Activated CD4-positive, alpha-beta memory T cell treated with anti-CD3 and anti-CD28 coated beads for 36 hours (primary cell): ENCODE data around the gene SH3BP2. TPM values are rescaled to one million over a fixed set of nuclear protein-coding genes. Genes with fewer than 3 reads are reported as not detected.
"Not testable (repeated sequence)": the region's sequence is repeated elsewhere in the genome, so short reads cannot be mapped to it uniquely, and the experiment has no call there.

Source experiments
- CTCF ChIA-PET: fragments of 350-600 bp; sonication (Branson Sonifier 250); formaldehyde crosslinking; loops from one replicate; lab custom pipeline; 2021; ENCODE audit warnings: antibody characterized with exemption, inconsistent platforms; lab: Charles Lee
- POLR2A ChIA-PET: fragments of 350-600 bp; sonication (Branson Sonifier 250); formaldehyde crosslinking; loops from one replicate; lab custom pipeline; 2021; ENCODE audit warnings: antibody characterized with exemption; lab: Charles Lee
- DNase-seq: peaks from one replicate; pipeline ENCODE4 v3.0.0-alpha.2; 2020
- H3K27ac Mint-ChIP-seq: one replicate; pipeline ENCODE4 v1.8.0; 2021; ENCODE audit warnings: mixed read lengths
- H3K27me3 Mint-ChIP-seq: one replicate; pipeline ENCODE4 v1.8.0; 2021; ENCODE audit warnings: mixed read lengths
- H3K36me3 Mint-ChIP-seq: one replicate; pipeline ENCODE4 v1.8.0; 2021; ENCODE audit warnings: mixed read lengths
- H3K4me1 Mint-ChIP-seq: one replicate; pipeline ENCODE4 v1.8.0; 2021; ENCODE audit warnings: low read depth, mixed read lengths
- H3K4me3 Mint-ChIP-seq: one replicate; pipeline ENCODE4 v1.8.0; 2021; ENCODE audit warnings: mild to moderate bottlenecking, mixed read lengths
- H3K9me3 Mint-ChIP-seq: one replicate; pipeline ENCODE4 v1.8.0; 2021; ENCODE audit warnings: mixed read lengths
- intact Hi-C: fragments of 100-400 bp; cut with micrococcal nuclease; formaldehyde crosslinking; loops from one replicate; pipeline ENCODE4 v1.15.1; 2023
- total RNA-seq, 2 experiments: library from RNA; stranded (reverse); gene quantifications; one replicate each; pipeline ENCODE4 v1.2.3, GENCODE V29; 2021

Gene SH3BP2
- total RNA-seq, 2 experiments from 2014 or later = 55.9 to 62.8 TPM

- Mint-ChIP-seq H3K4me1 (peaks cover 26% of the 10 kb centered on the region), H3K4me3 (no peak overlapping the region), H3K27me3 (no peaks in the 10 kb centered on the region), H3K9me3 (peaks cover 6% of the 10 kb centered on the region), H3K36me3 (no peaks in the 10 kb centered on the region), H3K27ac (no peak overlapping the region)
- intact Hi-C loops = loop anchor here (2.0 to 10.0 kb wide), 3 partner anchors 47 to 279 kb away; no protein-coding TSS in a partner anchor
- CTCF ChIA-PET = interaction anchor here (1.6 kb wide), 1 partner anchor 188 kb away, joined by 5 read pairs; no protein-coding TSS in a partner anchor
- POLR2A ChIA-PET = no interaction called here
- DNase-seq = no peak
Observed at GRCh38 chr4:2765832-2766526, 26.9 kb upstream of the SH3BP2 start.

GRCh38 chr4:2767046-2767704, 25.7 kb upstream of the SH3BP2 start:
- no peak for DNase-seq
- intact Hi-C loops = loop anchor here (10.0 kb wide), 1 partner anchor 278 kb away; no protein-coding TSS in a partner anchor
- ChIA-PET CTCF (interaction anchor here (1.6 kb wide), 1 partner anchor 187 kb away, joined by 5 read pairs; no protein-coding TSS in a partner anchor), POLR2A (no interaction called here)
- Mint-ChIP-seq H3K4me1 (peaks cover 32% of the 10 kb centered on the region), H3K36me3 (no peaks in the 10 kb centered on the region), H3K4me3 (no peak overlapping the region), H3K27ac (no peak overlapping the region), H3K27me3 (no peaks in the 10 kb centered on the region), H3K9me3 (peaks cover 7% of the 10 kb centered on the region)

GRCh38 chr4:2767705-2768074, 25.2 kb upstream of the SH3BP2 start:
- ChIA-PET POLR2A (no interaction called here), CTCF (interaction anchor here (1.6 kb wide), 1 partner anchor 187 kb away, joined by 5 read pairs; no protein-coding TSS in a partner anchor)
- intact Hi-C loops = loop anchor here (10.0 kb wide), 1 partner anchor 277 kb away; no protein-coding TSS in a partner anchor
- Mint-ChIP-seq H3K9me3 (peaks cover 7% of the 10 kb centered on the region), H3K27ac (no peak overlapping the region), H3K4me3 (no peak overlapping the region), H3K36me3 (no peaks in the 10 kb centered on the region), H3K27me3 (no peaks in the 10 kb centered on the region), H3K4me1 (peaks cover 32% of the 10 kb centered on the region)
- no peak for DNase-seq

- Mint-ChIP-seq H3K4me1 (peaks cover 32% of the 10 kb centered on the region), H3K4me3 (no peak overlapping the region), H3K27ac (no peak overlapping the region), H3K27me3 (no peaks in the 10 kb centered on the region), H3K36me3 (no peaks in the 10 kb centered on the region), H3K9me3 (peaks cover 7% of the 10 kb centered on the region)
- intact Hi-C loops = loop anchor here (10.0 kb wide), 1 partner anchor 277 kb away; no protein-coding TSS in a partner anchor
- ChIA-PET CTCF (no interaction called here), POLR2A (no interaction called here)
- DNase-seq = no peak
Observed at GRCh38 chr4:2768124-2768523, 24.8 kb upstream of the SH3BP2 start.

GRCh38 chr4:2768921-2769336, 24.0 kb upstream of the SH3BP2 start:
- intact Hi-C loops = loop anchor here (10.0 kb wide), 1 partner anchor 276 kb away; no protein-coding TSS in a partner anchor
- H3K36me3 Mint-ChIP-seq = no peaks in the 10 kb centered on the region
- no peak overlapping the region for H3K27ac Mint-ChIP-seq
- H3K9me3 Mint-ChIP-seq = peaks cover 7% of the 10 kb centered on the region
- H3K27me3 Mint-ChIP-seq = no peaks in the 10 kb centered on the region
- H3K4me3 Mint-ChIP-seq = no peak overlapping the region
- CTCF ChIA-PET = no interaction called here
- peaks cover 32% of the 10 kb centered on the region for H3K4me1 Mint-ChIP-seq
- POLR2A ChIA-PET = no interaction called here
- DNase-seq = no peak

GRCh38 chr4:2771264-2771663, 21.6 kb upstream of the SH3BP2 start:
- peaks cover 29% of the 10 kb centered on the region for H3K4me1 Mint-ChIP-seq
- H3K27me3 Mint-ChIP-seq = no peaks in the 10 kb centered on the region
- ChIA-PET POLR2A (interaction anchor here (2.2 kb wide), 1 partner anchor 25 kb away, joined by 4 read pairs; no protein-coding TSS in a partner anchor), CTCF (interaction anchor here (1.0 to 1.3 kb wide), 3 partner anchors 16 to 207 kb away, joined by 3 to 4 read pairs (median 3); no protein-coding TSS in a partner anchor)
- H3K4me3 Mint-ChIP-seq = no peak overlapping the region
- H3K27ac Mint-ChIP-seq = peak overlapping the region; percentile 56
- no peaks in the 10 kb centered on the region for H3K36me3 Mint-ChIP-seq
- H3K9me3 Mint-ChIP-seq = peaks cover 7% of the 10 kb centered on the region
- no peak for DNase-seq
- intact Hi-C loops = loop anchor here (2.0 kb wide), 1 partner anchor 22 kb away; the partner anchor contains the start of gene SH3BP2

- peaks cover 34% of the 10 kb centered on the region for H3K9me3 Mint-ChIP-seq
Observed at GRCh38 chr4:2780643-2781042, 12.2 kb upstream of the SH3BP2 start.

GRCh38 chr4:2781911-2782310, 11.0 kb upstream of the SH3BP2 start:
- H3K36me3 Mint-ChIP-seq = peaks cover 6% of the 10 kb centered on the region
- POLR2A ChIA-PET = interaction anchor here (0.6 kb wide), 1 partner anchor 18 kb away, joined by 3 read pairs; no protein-coding TSS in a partner anchor

More at GRCh38 chr4:2780643-2781042, 12.2 kb upstream of the SH3BP2 start:
- H3K4me3 Mint-ChIP-seq, H3K36me3 Mint-ChIP-seq, intact Hi-C loops, H3K27me3 Mint-ChIP-seq, POLR2A ChIA-PET, H3K27ac Mint-ChIP-seq, DNase-seq: not testable (repeated sequence)
- CTCF ChIA-PET = interaction anchor here (0.8 kb wide), 1 partner anchor 17 kb away, joined by 3 read pairs; no protein-coding TSS in a partner anchor
- H3K4me1 Mint-ChIP-seq = peaks cover 25% of the 10 kb centered on the region

GRCh38 chr4:2783790-2784189, 9.1 kb upstream of the SH3BP2 start:
- no peaks in the 10 kb centered on the region for H3K27me3 Mint-ChIP-seq
- peaks cover 54% of the 10 kb centered on the region for H3K4me1 Mint-ChIP-seq
- peaks cover 34% of the 10 kb centered on the region for H3K9me3 Mint-ChIP-seq
- peaks cover 6% of the 10 kb centered on the region for H3K36me3 Mint-ChIP-seq
- ChIA-PET POLR2A (interaction anchor here (0.9 to 2.1 kb wide), 2 partner anchors 29 to 151 kb away, joined by 3 to 7 read pairs; no protein-coding TSS in a partner anchor), CTCF (no interaction called here)
- no peak for DNase-seq
- H3K27ac Mint-ChIP-seq = peak overlapping the region; percentile 2
- intact Hi-C loops = no loop called here
- H3K4me3 Mint-ChIP-seq = no peak overlapping the region

More at GRCh38 chr4:2781911-2782310, 11.0 kb upstream of the SH3BP2 start:
- H3K9me3 Mint-ChIP-seq = peaks cover 34% of the 10 kb centered on the region
- no peak overlapping the region for H3K4me3 Mint-ChIP-seq
- intact Hi-C loops = no loop called here
- CTCF ChIA-PET = interaction anchor here (0.7 kb wide), 1 partner anchor 18 kb away, joined by 3 read pairs; no protein-coding TSS in a partner anchor
- no peaks in the 10 kb centered on the region for H3K27me3 Mint-ChIP-seq
- no peak for DNase-seq
- peaks cover 37% of the 10 kb centered on the region for H3K4me1 Mint-ChIP-seq
- H3K27ac Mint-ChIP-seq = no peak overlapping the region

- Mint-ChIP-seq H3K4me1 (peaks cover 60% of the 10 kb centered on the region), H3K36me3 (peaks cover 6% of the 10 kb centered on the region), H3K9me3 (peaks cover 34% of the 10 kb centered on the region), H3K27me3 (no peaks in the 10 kb centered on the region), H3K4me3 (no peak overlapping the region), H3K27ac (peak overlapping the region; percentile 92)
- ChIA-PET CTCF (interaction anchor here (1.0 to 1.2 kb wide), 2 partner anchors 11 to 22 kb away, joined by 3 to 5 read pairs; no protein-coding TSS in a partner anchor), POLR2A (interaction anchor here (0.7 to 2.9 kb wide), 6 partner anchors 13 to 177 kb away, joined by 3 to 17 read pairs (median 3); no protein-coding TSS in a partner anchor)
- intact Hi-C loops = no loop called here
- DNase-seq = peak; percentile 70
Observed at GRCh38 chr4:2785613-2786012, 7.3 kb upstream of the SH3BP2 start.

- ChIA-PET POLR2A (interaction anchor here (0.7 to 2.9 kb wide), 6 partner anchors 12 to 176 kb away, joined by 3 to 17 read pairs (median 3); no protein-coding TSS in a partner anchor), CTCF (interaction anchor here (1.0 to 1.2 kb wide), 2 partner anchors 11 to 22 kb away, joined by 3 to 5 read pairs; no protein-coding TSS in a partner anchor)
- peak; percentile 84 for DNase-seq
- no peaks in the 10 kb centered on the region for H3K27me3 Mint-ChIP-seq
- peaks cover 4% of the 10 kb centered on the region for H3K36me3 Mint-ChIP-seq
- H3K4me3 Mint-ChIP-seq = no peak overlapping the region
- peak overlapping the region; percentile 92 for H3K27ac Mint-ChIP-seq
- peaks cover 32% of the 10 kb centered on the region for H3K9me3 Mint-ChIP-seq
- H3K4me1 Mint-ChIP-seq = peaks cover 60% of the 10 kb centered on the region
- intact Hi-C loops = no loop called here
Observed at GRCh38 chr4:2786152-2786671, 6.7 kb upstream of the SH3BP2 start.
